Measurements from ENCODE around the gene SART3.

Gene SART3

DNA sequence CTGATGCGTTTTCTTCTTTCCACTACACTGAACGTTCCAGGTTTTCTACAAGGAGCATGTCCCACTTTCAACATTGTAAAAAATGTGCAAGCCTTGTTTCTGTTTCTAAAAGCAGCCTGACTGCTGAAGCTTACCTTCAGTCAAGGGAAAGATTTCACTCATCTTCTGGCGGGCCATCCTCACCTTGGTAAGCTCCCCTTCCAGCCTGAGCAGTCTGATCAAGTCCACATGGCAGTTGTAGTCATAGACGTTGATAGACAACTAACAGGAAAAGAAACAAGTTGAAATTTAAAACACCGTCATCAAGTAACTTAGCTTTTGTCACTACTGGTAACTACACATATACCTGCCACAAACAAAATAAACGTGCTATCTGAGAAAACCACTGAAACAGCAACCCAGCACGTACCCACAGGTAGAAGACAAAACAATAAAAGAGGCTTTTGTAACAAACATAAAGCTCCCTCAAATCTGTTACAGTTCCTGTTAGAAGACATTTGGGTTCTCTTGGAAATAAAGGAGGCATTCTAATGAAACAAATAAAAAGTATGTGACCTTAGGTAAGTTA, 11.9 kb downstream of the SART3 start:
- Mint-ChIP-seq H3K9me3 (no peaks in the 10 kb centered on the region), H3K27me3 (ENCODE audit: low read depth) (no peaks in the 10 kb centered on the region), H3K4me3 (no peak overlapping the region), H3K4me1 (ENCODE audit: low read depth) (peaks cover 30% of the 10 kb centered on the region), H3K27ac (no peak overlapping the region), H3K36me3 (ENCODE audit: low read depth) (peaks cover 40% of the 10 kb centered on the region)
- no peak for DNase-seq (ENCODE audit: low spot score)

DNA sequence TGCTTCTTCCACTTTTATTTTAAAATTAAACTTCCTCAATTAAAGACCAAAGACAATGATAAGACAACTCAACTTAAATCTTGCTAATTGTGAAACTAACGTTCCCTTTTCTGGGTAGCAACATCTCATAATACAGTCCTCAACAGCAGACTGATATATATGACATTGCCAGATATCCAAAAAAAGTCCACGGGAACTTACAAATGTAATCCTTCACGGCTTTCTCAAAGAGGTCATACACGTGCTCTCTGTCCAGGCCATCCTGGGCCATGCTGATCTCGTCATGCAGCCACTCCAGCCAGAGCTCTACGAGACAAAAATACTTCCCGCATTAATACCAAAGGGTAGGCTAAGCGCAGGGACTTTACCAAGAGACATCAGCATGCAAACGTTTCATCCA, 13.3 kb downstream of the SART3 start:
- H3K27me3 Mint-ChIP-seq (ENCODE audit: low read depth): no peaks in the 10 kb centered on the region
- no peaks in the 10 kb centered on the region for H3K9me3 Mint-ChIP-seq
- peaks cover 20% of the 10 kb centered on the region for H3K4me1 Mint-ChIP-seq (ENCODE audit: low read depth)
- peaks cover 50% of the 10 kb centered on the region for H3K36me3 Mint-ChIP-seq (ENCODE audit: low read depth)
- no peak for DNase-seq (ENCODE audit: low spot score)
- no peak overlapping the region for H3K27ac Mint-ChIP-seq
- H3K4me3 Mint-ChIP-seq: no peak overlapping the region

- H3K4me3 Mint-ChIP-seq: no peak overlapping the region
- no peaks in the 10 kb centered on the region for H3K9me3 Mint-ChIP-seq
- peaks cover 3% of the 10 kb centered on the region for H3K4me1 Mint-ChIP-seq (ENCODE audit: low read depth)
- no peak overlapping the region for H3K27ac Mint-ChIP-seq
- no peaks in the 10 kb centered on the region for H3K27me3 Mint-ChIP-seq (ENCODE audit: low read depth)
- H3K36me3 Mint-ChIP-seq (ENCODE audit: low read depth): peaks cover 48% of the 10 kb centered on the region
- DNase-seq (ENCODE audit: low spot score): no peak
These were observed 17.3 kb downstream of the SART3 start for GRCh38 chr12:108543652-108544051.

DNA sequence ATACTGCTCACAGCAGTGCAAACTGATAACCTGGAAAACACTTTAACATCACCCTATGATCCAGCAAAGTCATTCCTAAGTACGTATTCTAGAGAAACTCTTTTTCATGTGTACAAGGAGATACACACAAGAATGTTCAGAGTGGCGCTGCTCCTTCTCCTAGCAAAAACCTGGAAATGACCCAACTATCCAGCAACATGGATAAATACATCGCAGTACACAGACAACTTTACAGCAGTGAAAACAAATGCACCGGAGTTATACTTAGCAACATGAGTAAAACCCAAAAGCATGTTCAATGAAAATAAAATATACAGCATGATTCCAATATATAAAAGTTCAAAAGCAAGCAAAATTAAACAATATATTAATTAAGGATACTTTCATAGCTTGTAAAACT, 18.7 kb downstream of the SART3 start:
- peaks cover 3% of the 10 kb centered on the region for H3K4me1 Mint-ChIP-seq (ENCODE audit: low read depth)
- no peaks in the 10 kb centered on the region for H3K27me3 Mint-ChIP-seq (ENCODE audit: low read depth)
- no peak for DNase-seq (ENCODE audit: low spot score)
- H3K4me3 Mint-ChIP-seq: no peak overlapping the region
- H3K27ac Mint-ChIP-seq: no peak overlapping the region
- H3K9me3 Mint-ChIP-seq: no peaks in the 10 kb centered on the region
- peaks cover 50% of the 10 kb centered on the region for H3K36me3 Mint-ChIP-seq (ENCODE audit: low read depth)

- Mint-ChIP-seq H3K27me3 (ENCODE audit: low read depth) (no peaks in the 10 kb centered on the region), H3K4me1 (ENCODE audit: low read depth) (peaks cover 3% of the 10 kb centered on the region), H3K27ac (no peak overlapping the region), H3K9me3 (no peaks in the 10 kb centered on the region), H3K4me3 (no peak overlapping the region), H3K36me3 (ENCODE audit: low read depth) (peaks cover 57% of the 10 kb centered on the region)
- no peak for DNase-seq (ENCODE audit: low spot score)
These were observed 22.3 kb downstream of the SART3 start for GRCh38 chr12:108538616-108539195.

GRCh38 chr12:108538146-108538545, 22.8 kb downstream of the SART3 start:
- H3K27me3 Mint-ChIP-seq (ENCODE audit: low read depth): no peaks in the 10 kb centered on the region
- no peak overlapping the region for H3K27ac Mint-ChIP-seq
- H3K4me3 Mint-ChIP-seq: no peak overlapping the region
- no peak for DNase-seq (ENCODE audit: low spot score)
- no peaks in the 10 kb centered on the region for H3K9me3 Mint-ChIP-seq
- peaks cover 55% of the 10 kb centered on the region for H3K36me3 Mint-ChIP-seq (ENCODE audit: low read depth)
- peaks cover 3% of the 10 kb centered on the region for H3K4me1 Mint-ChIP-seq (ENCODE audit: low read depth)

DNA sequence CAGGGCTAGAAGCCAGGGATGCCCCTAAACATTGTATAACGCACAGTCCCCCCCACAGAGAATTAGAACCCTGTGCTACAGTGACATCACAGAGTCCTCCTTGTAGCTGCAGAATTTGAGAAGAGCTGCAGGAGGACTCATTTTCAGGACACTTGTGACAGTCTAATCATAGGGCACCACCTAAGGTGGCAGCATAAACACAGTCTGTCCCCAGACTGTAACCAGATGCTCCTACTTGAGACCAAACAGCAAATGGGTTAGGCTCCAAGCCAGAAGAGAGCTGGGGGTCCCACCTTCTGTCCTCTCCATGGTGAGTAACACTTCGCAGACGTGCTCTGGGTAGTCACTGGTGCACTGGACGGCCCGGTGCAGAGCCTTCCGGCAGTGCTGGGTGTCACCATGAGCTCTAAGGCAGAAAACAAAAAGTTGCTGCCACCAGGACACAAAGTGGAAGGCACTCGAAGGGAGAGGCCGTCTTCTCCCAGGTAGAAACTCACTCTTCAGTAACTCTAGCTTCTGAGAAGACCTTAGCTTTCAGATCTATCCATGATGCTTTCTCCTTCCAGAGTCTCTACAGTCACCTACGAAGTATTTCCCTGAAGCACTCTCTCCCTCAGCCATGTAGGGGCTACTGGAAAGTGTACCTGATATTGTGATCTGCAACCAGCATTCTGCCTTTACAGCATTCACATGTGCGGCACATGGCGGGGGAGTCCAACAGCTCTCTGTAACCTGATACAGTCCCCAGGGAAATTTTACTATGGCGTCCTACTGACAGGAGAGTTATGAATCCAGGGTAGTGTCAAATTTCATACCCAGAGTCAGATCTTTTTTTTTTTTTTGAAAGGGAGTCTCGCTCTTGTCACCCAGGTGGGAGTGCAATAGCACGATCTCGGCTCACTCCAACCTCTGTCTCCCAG, 28.8 kb downstream of the SART3 start:
- peaks cover 58% of the 10 kb centered on the region for H3K36me3 Mint-ChIP-seq (ENCODE audit: low read depth)
- H3K4me3 Mint-ChIP-seq: no peak overlapping the region
- H3K27ac Mint-ChIP-seq: no peak overlapping the region
- no peaks in the 10 kb centered on the region for H3K9me3 Mint-ChIP-seq
- H3K27me3 Mint-ChIP-seq (ENCODE audit: low read depth): no peaks in the 10 kb centered on the region
- DNase-seq (ENCODE audit: low spot score): no peak
- peaks cover 3% of the 10 kb centered on the region for H3K4me1 Mint-ChIP-seq (ENCODE audit: low read depth)

DNA sequence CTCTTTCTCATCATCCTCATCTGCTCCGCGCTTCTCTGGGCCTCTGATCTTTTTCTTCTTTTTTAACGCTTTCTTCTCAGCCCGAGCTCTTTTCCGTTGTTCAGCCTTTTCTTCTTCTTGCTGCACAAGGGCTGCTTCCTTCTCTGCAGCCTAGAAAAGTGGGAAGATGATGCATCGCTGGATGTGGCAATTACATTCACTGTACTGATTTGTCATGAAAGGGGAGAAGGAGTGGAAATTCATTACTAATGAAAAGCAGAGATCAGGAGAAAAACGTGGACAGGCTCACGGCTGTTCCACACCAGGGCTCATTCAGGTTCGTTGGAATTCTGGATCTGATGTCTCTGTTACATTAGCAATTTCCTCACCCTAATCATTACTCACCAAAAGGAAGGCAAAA, 30.8 kb downstream of the SART3 start:
- H3K4me3 Mint-ChIP-seq: no peak overlapping the region
- no peaks in the 10 kb centered on the region for H3K27me3 Mint-ChIP-seq (ENCODE audit: low read depth)
- peaks cover 9% of the 10 kb centered on the region for H3K4me1 Mint-ChIP-seq (ENCODE audit: low read depth)
- DNase-seq (ENCODE audit: low spot score): no peak
- no peaks in the 10 kb centered on the region for H3K9me3 Mint-ChIP-seq
- H3K27ac Mint-ChIP-seq: no peak overlapping the region
- peaks cover 59% of the 10 kb centered on the region for H3K36me3 Mint-ChIP-seq (ENCODE audit: low read depth)

DNA sequence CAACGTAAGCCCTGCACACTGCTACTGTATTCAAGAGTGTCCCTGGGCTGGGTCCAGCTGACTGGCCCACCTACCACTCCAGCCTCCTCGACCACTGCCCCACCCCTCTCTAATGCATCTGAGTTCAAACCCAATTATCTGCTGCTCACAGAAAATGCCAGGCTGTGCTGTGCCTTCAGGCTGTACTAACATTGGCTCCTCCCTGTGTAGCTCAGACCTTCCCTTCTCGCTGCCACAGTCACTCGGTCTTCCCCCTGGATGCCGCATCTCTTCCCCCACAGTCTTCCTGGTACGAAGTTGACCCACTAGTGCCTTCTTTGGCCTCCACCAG, 33.8 kb downstream of the SART3 start:
- Mint-ChIP-seq H3K27me3 (ENCODE audit: low read depth) (no peaks in the 10 kb centered on the region), H3K4me3 (no peak overlapping the region), H3K36me3 (ENCODE audit: low read depth) (peaks cover 64% of the 10 kb centered on the region), H3K27ac (no peak overlapping the region), H3K4me1 (ENCODE audit: low read depth) (peaks cover 9% of the 10 kb centered on the region), H3K9me3 (no peaks in the 10 kb centered on the region)
- DNase-seq (ENCODE audit: low spot score): no peak

DNA sequence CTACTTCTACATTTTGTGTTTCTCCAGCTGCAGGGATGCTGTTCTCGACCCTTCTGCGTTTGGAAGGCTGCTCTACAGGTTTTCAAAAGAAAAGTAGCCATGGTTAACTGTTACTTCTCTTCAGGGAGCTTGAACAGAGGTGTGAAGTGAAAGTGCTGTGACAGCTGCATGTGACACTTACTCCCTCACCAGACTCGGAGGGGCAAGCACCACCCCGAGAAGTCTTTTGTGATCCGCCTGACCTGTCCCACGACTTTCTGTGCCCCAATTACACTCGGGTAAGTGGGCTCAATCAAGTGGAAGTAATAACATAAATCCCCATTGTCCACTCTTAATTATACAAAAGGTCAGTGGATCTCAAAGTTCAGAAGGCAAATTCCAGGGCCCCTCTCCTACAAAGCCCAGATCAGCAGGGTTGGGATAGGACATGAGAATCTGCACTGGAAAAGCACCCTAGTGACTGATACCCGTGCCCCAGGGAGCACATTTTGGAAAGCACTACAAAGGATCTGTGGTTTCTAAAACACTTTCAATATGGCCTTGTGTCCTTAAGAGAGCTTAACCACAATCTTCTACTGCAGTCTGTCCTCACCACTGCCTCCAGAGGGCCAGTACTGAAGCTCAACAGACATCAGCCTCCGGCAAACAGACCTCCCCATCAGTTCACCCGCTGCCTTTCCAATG, 34.3 kb downstream of the SART3 start:
- H3K9me3 Mint-ChIP-seq: no peaks in the 10 kb centered on the region
- no peaks in the 10 kb centered on the region for H3K27me3 Mint-ChIP-seq (ENCODE audit: low read depth)
- peaks cover 9% of the 10 kb centered on the region for H3K4me1 Mint-ChIP-seq (ENCODE audit: low read depth)
- H3K27ac Mint-ChIP-seq: no peak overlapping the region
- peaks cover 68% of the 10 kb centered on the region for H3K36me3 Mint-ChIP-seq (ENCODE audit: low read depth)
- DNase-seq (ENCODE audit: low spot score): no peak
- no peak overlapping the region for H3K4me3 Mint-ChIP-seq

- H3K36me3 Mint-ChIP-seq (ENCODE audit: low read depth): peaks cover 71% of the 10 kb centered on the region
These were observed 35.3 kb downstream of the SART3 start for GRCh38 chr12:108525681-108526080.

GRCh38 chr12:108523365-108523764, 37.6 kb downstream of the SART3 start:
- H3K9me3 Mint-ChIP-seq: no peaks in the 10 kb centered on the region
- peaks cover 9% of the 10 kb centered on the region for H3K4me1 Mint-ChIP-seq (ENCODE audit: low read depth)
- H3K27me3 Mint-ChIP-seq (ENCODE audit: low read depth): no peaks in the 10 kb centered on the region
- peaks cover 70% of the 10 kb centered on the region for H3K36me3 Mint-ChIP-seq (ENCODE audit: low read depth)
- no peak for DNase-seq (ENCODE audit: low spot score)
- no peak overlapping the region for H3K4me3 Mint-ChIP-seq
- H3K27ac Mint-ChIP-seq: no peak overlapping the region

More at GRCh38 chr12:108525681-108526080, 35.3 kb downstream of the SART3 start:
- Mint-ChIP-seq H3K4me3 (no peak overlapping the region), H3K27ac (no peak overlapping the region), H3K27me3 (ENCODE audit: low read depth) (no peaks in the 10 kb centered on the region), H3K9me3 (no peaks in the 10 kb centered on the region), H3K4me1 (ENCODE audit: low read depth) (peaks cover 9% of the 10 kb centered on the region)
- DNase-seq (ENCODE audit: low spot score): no peak

GRCh38 chr12:108519558-108519957, 41.4 kb downstream of the SART3 start:
- H3K27ac Mint-ChIP-seq: no peak overlapping the region
- H3K4me3 Mint-ChIP-seq: no peak overlapping the region
- DNase-seq (ENCODE audit: low spot score): no peak
- H3K4me1 Mint-ChIP-seq (ENCODE audit: low read depth): peaks cover 8% of the 10 kb centered on the region
- peaks cover 58% of the 10 kb centered on the region for H3K36me3 Mint-ChIP-seq (ENCODE audit: low read depth)
- H3K9me3 Mint-ChIP-seq: no peaks in the 10 kb centered on the region
- H3K27me3 Mint-ChIP-seq (ENCODE audit: low read depth): no peaks in the 10 kb centered on the region

All from T-helper 2 cell treated with Interferon-gamma antibody and Interleukin-4, amounts not matched to agents 5 μg/mL and 100 μg/mL, for 36 hours (primary cell).